Natural killer cell treated with Interleukin-12 subunit alpha and Interleukin-12 subunit beta and Interleukin-15 and Interleukin-18, amount 100 ng/mL, for 72 hours (primary cell): ENCODE measurements around the gene MYRIP. TPM values are rescaled to one million over a fixed set of nuclear protein-coding genes. Genes with fewer than 3 reads are reported as not detected.
"Not testable (repeated sequence)": the region's sequence is repeated elsewhere in the genome, so short reads cannot be mapped to it uniquely, and the experiment has no call there.

Source experiments
- ATAC-seq, 2 donors: fragments of 150-1000 bp; cut with Tn5 transposase in 1 of 2; sonication (Bioruptor Pico), chemical (Tn5 transposase) in 1 of 2; 2 replicates each; pipeline ENCODE4 v1.10.0; 2021
- DNase-seq: peaks from one replicate; pipeline ENCODE4 v3.0.0; 2022; ENCODE audit warnings: low spot score
- H3K27ac Mint-ChIP-seq, 2 donors: 1 replicate in 1 of 2; 2 replicates in 1 of 2; pipeline ENCODE4 v1.8.0; 2022; ENCODE audit warnings: mixed read lengths in 2 of 2, mild to moderate bottlenecking in 1 of 2, moderate library complexity in 1 of 2
- H3K27me3 Mint-ChIP-seq, 2 donors: 1 replicate in 1 of 2; 2 replicates in 1 of 2; pipeline ENCODE4 v1.8.0; 2022; ENCODE audit warnings: mixed read lengths in 2 of 2
- H3K36me3 Mint-ChIP-seq: one replicate; pipeline ENCODE4 v1.8.0; 2022; ENCODE audit warnings: mixed read lengths
- H3K4me1 Mint-ChIP-seq, 2 donors: 1 replicate in 1 of 2; 2 replicates in 1 of 2; pipeline ENCODE4 v1.8.0; 2022; ENCODE audit warnings: low read depth in 2 of 2, mixed read lengths in 2 of 2, mild to moderate bottlenecking in 1 of 2
- H3K4me3 Mint-ChIP-seq: one replicate; pipeline ENCODE4 v1.8.0; 2022; ENCODE audit warnings: mixed read lengths
- H3K9me3 Mint-ChIP-seq: 2 replicates; pipeline ENCODE4 v1.8.0; 2022; ENCODE audit warnings: mixed read lengths
- total RNA-seq, 2 donors: library from RNA; stranded (reverse); gene quantifications; one replicate each; pipeline ENCODE4 v1.2.3, GENCODE V29; 2022

The MYRIP gene
- total RNA-seq, 2 donors from 2014 or later, result not detected

- Mint-ChIP-seq H3K27ac (no peak overlapping the region), H3K4me1 (no peaks in the 10 kb centered on the region)
- ATAC-seq, result no peak
These were observed 458.7 kb downstream of the MYRIP start for GRCh38 chr3:40267937-40268724.

GRCh38 chr3:40268802-40269524 lies 459.6 kb downstream of the MYRIP start:
- Mint-ChIP-seq H3K36me3 (peaks cover 7% of the 10 kb centered on the region), H3K4me3 (no peak overlapping the region), H3K27me3 (peaks cover 0 to 3% of the 10 kb centered on the region in 2 donors), H3K9me3 (no peaks in the 10 kb centered on the region), H3K4me1 (no peaks in the 10 kb centered on the region), H3K27ac (no peak overlapping the region)
- no peak for DNase-seq
- ATAC-seq, result no peak

More at GRCh38 chr3:40267937-40268724, 458.7 kb downstream of the MYRIP start:
- DNase-seq, result no peak
- no peak overlapping the region for H3K4me3 Mint-ChIP-seq
- H3K36me3 Mint-ChIP-seq, result peaks cover 5% of the 10 kb centered on the region
- H3K27me3 Mint-ChIP-seq, result no peaks in the 10 kb centered on the region
- no peaks in the 10 kb centered on the region for H3K9me3 Mint-ChIP-seq

GRCh38 chr3:40278791-40279190 lies 469.4 kb downstream of the MYRIP start:
- DNase-seq (no peak), ATAC-seq (no peak)
- Mint-ChIP-seq H3K4me1 (no peaks in the 10 kb centered on the region), H3K36me3 (peaks cover 6% of the 10 kb centered on the region), H3K9me3 (no peaks in the 10 kb centered on the region), H3K27me3 (peaks cover 0 to 7% of the 10 kb centered on the region in 2 donors), H3K4me3 (no peak overlapping the region), H3K27ac (no peak overlapping the region)

GRCh38 chr3:40281995-40282394 lies 472.6 kb downstream of the MYRIP start:
- H3K4me3 Mint-ChIP-seq, result no peak overlapping the region
- no peak for DNase-seq
- H3K4me1 Mint-ChIP-seq, result no peaks in the 10 kb centered on the region
- H3K27me3 Mint-ChIP-seq, result no peaks in the 10 kb centered on the region
- H3K36me3 Mint-ChIP-seq, result no peaks in the 10 kb centered on the region
- H3K9me3 Mint-ChIP-seq, result no peaks in the 10 kb centered on the region
- no peak for ATAC-seq
- no peak overlapping the region for H3K27ac Mint-ChIP-seq

GRCh38 chr3:40283057-40283456 lies 473.6 kb downstream of the MYRIP start:
- ATAC-seq, result not testable (repeated sequence)

DNA sequence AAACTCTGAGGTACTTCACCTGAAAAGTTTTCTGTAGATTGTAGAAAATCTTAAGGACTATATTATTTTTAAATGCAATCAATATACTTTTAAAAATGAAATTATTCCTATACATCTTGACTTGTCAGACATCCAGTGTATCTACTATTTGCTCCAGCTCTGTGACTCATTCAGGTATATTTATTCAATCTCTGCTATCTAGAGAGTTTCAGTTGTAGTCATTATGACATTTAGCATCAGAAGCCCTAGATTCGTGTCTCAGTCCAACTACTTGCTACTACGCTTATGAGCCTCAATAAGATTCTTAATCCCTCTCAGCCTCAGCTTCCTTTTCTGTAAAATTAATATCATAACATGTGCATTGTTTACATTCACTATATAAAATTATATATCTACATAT lies 477.8 kb downstream of the MYRIP start:
- H3K27ac Mint-ChIP-seq, result no peak overlapping the region
- no peaks in the 10 kb centered on the region for H3K36me3 Mint-ChIP-seq
- no peaks in the 10 kb centered on the region for H3K27me3 Mint-ChIP-seq
- DNase-seq, result no peak
- H3K4me1 Mint-ChIP-seq, result peaks cover 0 to 10% of the 10 kb centered on the region in 2 donors
- no peaks in the 10 kb centered on the region for H3K9me3 Mint-ChIP-seq
- H3K4me3 Mint-ChIP-seq, result no peak overlapping the region
- no peak for ATAC-seq

More at GRCh38 chr3:40283057-40283456, 473.6 kb downstream of the MYRIP start:
- not testable (repeated sequence) for H3K27ac Mint-ChIP-seq, H3K9me3 Mint-ChIP-seq, H3K4me1 Mint-ChIP-seq, H3K27me3 Mint-ChIP-seq, H3K36me3 Mint-ChIP-seq, DNase-seq, H3K4me3 Mint-ChIP-seq

DNA sequence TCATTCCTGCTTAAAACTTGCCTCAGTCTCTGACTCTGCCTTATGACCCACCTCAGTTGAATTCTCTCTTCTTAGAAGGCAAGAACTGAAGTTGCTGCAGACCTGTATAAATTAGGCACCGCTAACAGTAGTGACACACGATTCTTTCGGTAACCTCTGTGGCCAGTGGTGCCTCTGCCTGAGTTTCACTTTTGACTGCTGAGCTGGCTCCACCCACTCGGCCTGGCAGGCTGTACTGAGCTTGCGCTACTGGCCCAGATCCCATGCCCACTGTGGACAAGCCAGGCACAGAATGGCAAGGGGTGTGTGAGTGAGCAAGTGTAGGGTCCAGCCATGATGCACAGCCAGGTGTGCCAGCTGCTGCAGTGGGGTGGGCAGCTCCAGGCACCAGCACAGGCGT lies 481.0 kb downstream of the MYRIP start:
- DNase-seq (no peak), ATAC-seq (peak; percentile 81 to 85)
- Mint-ChIP-seq H3K27ac (peak overlapping the region in 1 of 2 donors; percentile 65), H3K36me3 (no peaks in the 10 kb centered on the region), H3K27me3 (no peaks in the 10 kb centered on the region), H3K4me3 (peak overlapping the region; percentile 7), H3K9me3 (no peaks in the 10 kb centered on the region), H3K4me1 (peaks cover 0 to 10% of the 10 kb centered on the region in 2 donors)

DNA sequence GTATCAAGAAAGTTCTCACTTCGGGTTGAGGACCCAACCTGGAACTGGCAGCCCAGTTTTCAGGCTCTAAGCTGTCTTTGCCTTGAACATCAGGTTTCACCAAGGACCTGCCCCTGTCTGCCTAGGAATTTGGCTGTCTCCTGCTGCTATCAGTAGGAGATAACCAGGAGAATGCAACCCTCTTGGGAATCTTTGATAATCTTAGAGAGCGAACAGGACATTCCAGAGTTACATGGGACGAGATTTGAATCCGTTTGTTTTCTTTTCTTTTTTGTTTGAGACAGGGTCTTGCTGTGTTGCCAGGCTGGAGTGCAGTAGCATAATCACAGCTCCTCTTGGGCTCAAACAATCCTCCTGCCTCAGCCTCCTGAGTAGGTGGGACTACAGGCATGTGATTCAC lies 482.1 kb downstream of the MYRIP start:
- DNase-seq (no peak), ATAC-seq (no peak)
- Mint-ChIP-seq H3K4me3 (no peak overlapping the region), H3K27ac (no peak overlapping the region), H3K36me3 (no peaks in the 10 kb centered on the region), H3K9me3 (no peaks in the 10 kb centered on the region), H3K4me1 (peaks cover 0 to 10% of the 10 kb centered on the region in 2 donors), H3K27me3 (no peaks in the 10 kb centered on the region)

DNA sequence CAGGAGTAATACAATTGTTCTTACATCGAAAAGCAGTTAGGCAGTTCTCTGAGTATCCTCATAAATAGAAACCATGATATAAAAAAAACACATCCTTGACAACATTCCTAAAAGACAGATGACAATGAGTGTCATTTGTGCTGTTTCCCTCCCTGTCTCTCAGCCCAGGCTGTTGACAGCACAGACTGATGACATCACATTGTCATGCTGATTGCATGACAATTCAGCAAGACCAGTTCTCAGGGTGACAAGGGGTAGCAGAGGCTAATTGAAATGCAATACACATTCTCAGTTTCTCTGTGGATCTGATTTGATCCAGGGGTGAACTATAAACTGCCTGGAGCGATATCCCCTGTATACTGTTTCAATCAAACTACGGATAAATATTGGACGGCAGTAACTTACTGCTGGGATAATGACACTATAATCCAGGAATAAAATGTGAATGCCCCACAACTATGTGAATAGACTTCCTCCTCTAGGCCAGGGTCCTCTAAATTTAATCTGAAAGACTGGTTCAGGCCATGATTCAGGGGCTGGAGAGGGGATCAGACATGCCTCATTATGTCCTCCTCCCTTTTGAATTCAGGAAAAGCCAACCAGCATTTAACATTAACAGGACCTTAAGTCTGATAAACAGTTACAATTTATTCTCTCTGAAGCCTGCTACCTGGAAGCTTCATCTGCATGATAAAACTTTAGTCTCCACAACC lies 483.4 kb downstream of the MYRIP start:
- H3K36me3 Mint-ChIP-seq, result no peaks in the 10 kb centered on the region
- H3K9me3 Mint-ChIP-seq, result no peaks in the 10 kb centered on the region
- H3K4me1 Mint-ChIP-seq, result peaks cover 0 to 10% of the 10 kb centered on the region in 2 donors
- H3K27ac Mint-ChIP-seq, result no peak overlapping the region
- no peak overlapping the region for H3K4me3 Mint-ChIP-seq
- DNase-seq, result no peak
- ATAC-seq, result no peak
- no peaks in the 10 kb centered on the region for H3K27me3 Mint-ChIP-seq

- ATAC-seq (no peak), DNase-seq (no peak)
- no peaks in the 10 kb centered on the region for H3K36me3 Mint-ChIP-seq
- no peaks in the 10 kb centered on the region for H3K27me3 Mint-ChIP-seq
- no peak overlapping the region for H3K4me3 Mint-ChIP-seq
- no peaks in the 10 kb centered on the region for H3K9me3 Mint-ChIP-seq
- H3K27ac Mint-ChIP-seq, result no peak overlapping the region
- peaks cover 0 to 10% of the 10 kb centered on the region in 2 donors for H3K4me1 Mint-ChIP-seq
These were observed 485.0 kb downstream of the MYRIP start for GRCh38 chr3:40294434-40294833.

- Mint-ChIP-seq H3K4me3 (no peak overlapping the region), H3K4me1 (peaks cover 0 to 4% of the 10 kb centered on the region in 2 donors), H3K27me3 (no peaks in the 10 kb centered on the region), H3K9me3 (no peaks in the 10 kb centered on the region), H3K27ac (no peak overlapping the region), H3K36me3 (peaks cover 4% of the 10 kb centered on the region)
- ATAC-seq (no peak), DNase-seq (no peak)
These were observed 488.7 kb downstream of the MYRIP start for GRCh38 chr3:40298075-40298474.

DNA sequence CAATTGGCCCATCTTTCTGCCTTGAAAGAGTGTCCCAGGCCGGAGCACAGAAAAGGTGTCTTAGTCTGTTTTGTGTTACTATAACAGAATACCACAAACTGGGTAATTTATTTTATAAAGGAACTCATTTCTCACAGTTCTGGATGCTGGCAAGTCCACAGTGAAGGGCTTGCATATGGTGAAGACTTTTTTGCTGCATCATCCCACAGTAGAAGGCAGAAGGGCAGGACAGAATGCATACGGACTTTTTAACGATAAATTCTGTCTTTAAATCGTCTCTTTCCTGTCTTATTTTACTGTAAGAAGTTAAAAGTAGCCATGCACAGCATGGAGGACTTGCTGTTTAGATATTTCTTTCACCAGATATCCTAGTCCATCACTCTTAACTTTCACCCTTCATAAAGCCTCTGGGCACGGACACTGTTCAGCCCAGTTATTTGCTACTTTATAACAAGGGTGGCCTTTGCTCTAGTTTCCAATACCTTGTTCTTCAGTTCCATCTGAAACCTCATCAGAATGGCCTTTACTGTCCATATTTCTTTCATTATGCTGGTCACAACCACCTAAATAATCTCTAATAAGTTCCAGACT lies 489.8 kb downstream of the MYRIP start:
- ATAC-seq, result no peak
- DNase-seq, result no peak
- Mint-ChIP-seq H3K27ac (peak overlapping the region; percentile 5 to 9), H3K9me3 (no peaks in the 10 kb centered on the region), H3K4me1 (peaks cover 0 to 4% of the 10 kb centered on the region in 2 donors), H3K4me3 (peak overlapping the region; percentile 41), H3K36me3 (peaks cover 4% of the 10 kb centered on the region), H3K27me3 (no peaks in the 10 kb centered on the region)

GRCh38 chr3:40299721-40300335 lies 490.4 kb downstream of the MYRIP start:
- peaks cover 4% of the 10 kb centered on the region for H3K36me3 Mint-ChIP-seq
- ATAC-seq (peak; percentile 59 to 68), DNase-seq (no peak)
- peak overlapping the region; percentile 41 for H3K4me3 Mint-ChIP-seq
- H3K27me3 Mint-ChIP-seq, result no peaks in the 10 kb centered on the region
- H3K27ac Mint-ChIP-seq, result peak overlapping the region; percentile 5 to 9
- H3K4me1 Mint-ChIP-seq, result peaks cover 0 to 4% of the 10 kb centered on the region in 2 donors
- H3K9me3 Mint-ChIP-seq, result no peaks in the 10 kb centered on the region
